IMR-90 (cell line): ENCODE measurements around the gene OSBPL2. TPM values are rescaled to one million over a fixed set of nuclear protein-coding genes. Genes with fewer than 3 reads are reported as not detected.

ENCODE experiments used
- ATAC-seq: fragments of 200-7000 bp; cut with Tn5 transposase; 2 replicates; pipeline ENCODE4 v1.9.1; 2020; ENCODE audit warnings: low read depth, mild to moderate bottlenecking, moderate library complexity
- BruUV-seq: library from RNA; stranded (reverse); fragments of 400-500 nt; replicated peaks from 2 replicates; lab custom pipeline; 2021; lab: Mats Ljungman, UMichigan
- CTCF ChIA-PET: fragments of 300-600 bp; formaldehyde crosslinking; extraction: SDS; loops from one replicate; lab custom pipeline; 2021; ENCODE audit warnings: antibody characterized with exemption; lab: Yijun Ruan, JAX
- POLR2A ChIA-PET: fragments of 300-600 bp; sonication (Branson Sonifier 250); formaldehyde crosslinking; loops from one replicate; lab custom pipeline; 2022; ENCODE audit warnings: antibody characterized with exemption; ENCODE audit not compliant: unreplicated experiment; lab: Charles Lee
- DNase-seq: peaks from one replicate; pipeline ENCODE4 v3.0.0; 2013
- H2AFZ ChIP-seq: replicated peaks from 2 replicates; pipeline ENCODE3; 2013; ENCODE audit warnings: low read length, mild to moderate bottlenecking; ENCODE audit not compliant: poor library complexity
- H2AK5ac ChIP-seq: 2 replicates; pipeline ENCODE4 v1.6.1; 2013; ENCODE audit warnings: low read depth, low read length, inconsistent platforms
- H2AK9ac ChIP-seq: replicated peaks from 2 replicates; pipeline ENCODE3; 2013; ENCODE audit warnings: mild to moderate bottlenecking, low read depth, low read length, moderate library complexity; ENCODE audit not compliant: poor library complexity
- H2BK120ac ChIP-seq: 2 replicates; pipeline ENCODE4 v1.6.1; 2013; ENCODE audit warnings: low read depth, low read length, inconsistent platforms
- H2BK15ac ChIP-seq: 3 replicates; pipeline ENCODE4 v1.6.1; 2013; ENCODE audit warnings: low read depth, low read length, inconsistent platforms
- H2BK20ac ChIP-seq: 2 replicates; pipeline ENCODE4 v1.6.1; 2013; ENCODE audit warnings: low read depth, mild to moderate bottlenecking, inconsistent platforms, low read length, moderate library complexity
- H2BK5ac ChIP-seq: 2 replicates; pipeline ENCODE4 v1.6.1; 2013; ENCODE audit warnings: mild to moderate bottlenecking, low read depth, low read length, inconsistent platforms; ENCODE audit not compliant: poor library complexity, severe bottlenecking
- H3K14ac ChIP-seq: replicated peaks from 2 replicates; pipeline ENCODE4 v1.6.1; 2013; ENCODE audit warnings: low read depth, low read length, inconsistent platforms
- H3K18ac ChIP-seq: 2 replicates; pipeline ENCODE4 v1.6.1; 2013; ENCODE audit warnings: low read depth, low read length, control low read depth
- H3K23ac ChIP-seq: 2 replicates; pipeline ENCODE4 v1.6.1; 2013; ENCODE audit warnings: low read depth, low read length, inconsistent platforms
- H3K27ac ChIP-seq: 2 replicates; pipeline ENCODE4 v1.5.1; 2013; ENCODE audit warnings: mild to moderate bottlenecking, control low read depth, low read length; ENCODE audit not compliant: insufficient read depth
- H3K27me3 ChIP-seq: 2 replicates; pipeline ENCODE4 v1.6.1; 2013; ENCODE audit warnings: low read length; ENCODE audit not compliant: control insufficient read depth, insufficient read depth
- H3K36me3 ChIP-seq: 2 replicates; pipeline ENCODE4 v1.6.1; 2013; ENCODE audit warnings: low read length, mixed read lengths; ENCODE audit not compliant: control insufficient read depth, insufficient read depth
- H3K4ac ChIP-seq: 2 replicates; pipeline ENCODE4 v1.6.1; 2013; ENCODE audit warnings: low read depth, low read length, inconsistent platforms
- H3K4me1 ChIP-seq: 2 replicates; pipeline ENCODE4 v1.6.1; 2013; ENCODE audit warnings: low read length, mixed read lengths; ENCODE audit not compliant: control insufficient read depth, insufficient read depth
- H3K4me2 ChIP-seq: 2 replicates; pipeline ENCODE4 v1.6.1; 2013; ENCODE audit warnings: low read depth, mild to moderate bottlenecking, control low read depth, low read length, moderate library complexity
- H3K4me3 ChIP-seq: 2 replicates; pipeline ENCODE4 v1.5.1; 2013; ENCODE audit warnings: low read depth, mild to moderate bottlenecking, control low read depth, low read length, moderate library complexity; ENCODE audit not compliant: insufficient read depth
- H3K56ac ChIP-seq: 2 replicates; pipeline ENCODE4 v1.6.1; 2013; ENCODE audit warnings: low read length, inconsistent platforms; ENCODE audit not compliant: insufficient read depth; ENCODE audit errors: extremely low read depth
- H3K79me1 ChIP-seq, 2 experiments: 2 replicates each; pipeline ENCODE4 v1.6.1; 2013; ENCODE audit warnings: low read length in 2 of 2, inconsistent platforms in 1 of 2, low read depth in 1 of 2
- H3K9ac ChIP-seq: 2 replicates; pipeline ENCODE4 v1.6.1; 2013; ENCODE audit warnings: low read depth, low read length, control low read depth
- H3K9me1 ChIP-seq: 2 replicates; pipeline ENCODE4 v1.6.1; 2013; ENCODE audit warnings: low read length, inconsistent platforms; ENCODE audit not compliant: insufficient read depth
- H3K9me3 ChIP-seq: 2 replicates; pipeline ENCODE4 v1.6.1; 2013; ENCODE audit warnings: low read length; ENCODE audit not compliant: control insufficient read depth, insufficient read depth
- H4K20me1 ChIP-seq: 2 replicates; pipeline ENCODE4 v1.6.1; 2013; ENCODE audit warnings: low read length, inconsistent platforms; ENCODE audit not compliant: insufficient read depth
- H4K5ac ChIP-seq: 2 replicates; pipeline ENCODE4 v1.6.1; 2013; ENCODE audit warnings: mild to moderate bottlenecking, low read depth, low read length, control low read depth
- H4K8ac ChIP-seq, 2 experiments: 2 replicates each; pipeline ENCODE4 v1.6.1; 2013; ENCODE audit warnings: low read depth in 2 of 2, low read length in 2 of 2, control low read depth in 1 of 2, inconsistent platforms in 1 of 2
- H4K91ac ChIP-seq: 2 replicates; pipeline ENCODE4 v1.6.1; 2013; ENCODE audit warnings: low read depth, low read length, inconsistent platforms; ENCODE audit not compliant: insufficient read depth
- BHLHE40 ChIP-seq: fragments of 150-350 bp; IDR thresholded peaks from 2 replicates; pipeline ENCODE4 v1.6.1; 2016; ENCODE audit warnings: mild to moderate bottlenecking, low read depth, low read length
- CEBPB ChIP-seq: IDR thresholded peaks from 2 replicates; pipeline ENCODE4 v1.6.1; 2012; ENCODE audit warnings: low read depth, low read length, improper control_type of control experiment
- CHD1 ChIP-seq: IDR thresholded peaks from 2 replicates; pipeline ENCODE4 v1.6.1; 2012; ENCODE audit warnings: low read depth, low read length, improper control_type of control experiment
- CTCF ChIP-seq: conservative IDR thresholded peaks from 2 replicates; pipeline ENCODE4 v1.5.1; 2012; ENCODE audit warnings: mild to moderate bottlenecking, low read depth, low read length, improper control_type of control experiment
- ELK1 ChIP-seq: fragments of 150-350 bp; IDR thresholded peaks from 2 replicates; pipeline ENCODE4 v1.6.1; 2016; ENCODE audit warnings: low read depth, mild to moderate bottlenecking, low read length, moderate library complexity, borderline replicate concordance
- FOS ChIP-seq: fragments of 150-350 bp; IDR thresholded peaks from 2 replicates; pipeline ENCODE4 v1.6.1; 2016; ENCODE audit warnings: low read depth, low read length
- MAFK ChIP-seq: IDR thresholded peaks from 2 replicates; pipeline ENCODE4 v1.6.1; 2012; ENCODE audit warnings: low read depth, low read length, improper control_type of control experiment
- MAZ ChIP-seq: IDR thresholded peaks from 2 replicates; pipeline ENCODE4 v1.6.1; 2012; ENCODE audit warnings: low read depth, mild to moderate bottlenecking, low read length, improper control_type of control experiment, moderate library complexity, borderline replicate concordance
- MXI1 ChIP-seq: IDR thresholded peaks from 2 replicates; pipeline ENCODE4 v1.6.1; 2012; ENCODE audit warnings: low read depth, mild to moderate bottlenecking, low read length, moderate library complexity, borderline replicate concordance
- NFE2L2 ChIP-seq: fragments of 150-350 bp; IDR thresholded peaks from 2 replicates; pipeline ENCODE4 v1.6.1; 2016; ENCODE audit warnings: low read depth, mild to moderate bottlenecking, low read length
- POLR2A ChIP-seq: IDR thresholded peaks from 2 replicates; pipeline ENCODE4 v1.6.1; 2012; ENCODE audit warnings: mild to moderate bottlenecking, low read depth, low read length
- RAD21 ChIP-seq: IDR thresholded peaks from 2 replicates; pipeline ENCODE4 v1.6.1; 2012; ENCODE audit warnings: low read length, improper control_type of control experiment
- RCOR1 ChIP-seq: IDR thresholded peaks from 2 replicates; pipeline ENCODE4 v1.6.1; 2012; ENCODE audit warnings: mild to moderate bottlenecking, low read length, improper control_type of control experiment; ENCODE audit not compliant: insufficient replicate concordance
- RFX5 ChIP-seq: IDR thresholded peaks from 2 replicates; pipeline ENCODE4 v1.8.0; 2012; ENCODE audit warnings: low read depth, mild to moderate bottlenecking, low read length, moderate library complexity
- SMC3 ChIP-seq: fragments of 150-350 bp; IDR thresholded peaks from 2 replicates; pipeline ENCODE4 v1.6.1; 2016; ENCODE audit warnings: low read depth, mild to moderate bottlenecking, antibody characterized with exemption, low read length, moderate library complexity
- USF2 ChIP-seq: fragments of 150-350 bp; IDR thresholded peaks from 2 replicates; pipeline ENCODE4 v1.6.1; 2017; ENCODE audit warnings: mild to moderate bottlenecking, antibody characterized with exemption, low read length, low read depth
- WGBS, 2 experiments: methylation state at CpG; one replicate each; pipeline versions ENCODE4 v1.1.5 to v1.1.7; 2013; ENCODE audit warnings: missing lambda C conversion rate in 2 of 2; ENCODE audit not compliant: insufficient read length in 1 of 2; ENCODE audit errors: extremely low coverage in 2 of 2; 5-methylcytosine and 5-hydroxymethylcytosine counted together
- dilution Hi-C: fragments of 300-500 bp; cut with HindIII; formaldehyde crosslinking; loops from one replicate; pipeline ENCODE4 v1.14.3; 2018; ENCODE audit warnings: low sequenced_read_pairs; ENCODE audit not compliant: unreplicated experiment
- in situ Hi-C: fragments of 300-500 bp; cut with MboI; formaldehyde crosslinking; loops from 3 replicates; pipeline ENCODE4 v1.14.3; 2019; ENCODE audit warnings: low sequenced_read_pairs, inconsistent platforms, mixed read lengths
- intact Hi-C: fragments of 100-400 bp; cut with micrococcal nuclease; formaldehyde crosslinking; loops from 2 replicates; pipeline ENCODE4 v1.10.0; 2022
- polyA plus RNA-seq, 3 experiments: library from polyadenylated mRNA; depleted of rRNA; stranded (reverse); fragments of >200 nt; gene quantifications; 2 replicates each; pipeline ENCODE4 v1.2.3, GENCODE V29; 2012; ENCODE audit warnings: low replicate concordance in 1 of 3
- total RNA-seq: library from RNA; depleted of rRNA; stranded (reverse); fragments of >200 nt; gene quantifications from 2 replicates; pipeline ENCODE4 v1.2.3, GENCODE V29; 2012

The OSBPL2 gene
- total and polyA plus RNA-seq, 2 of the 4 experiments (the other 2 are of a cell fraction) = 19.3 to 27.6 TPM

- H3K27me3 ChIP-seq = peaks cover 43% of the 10 kb centered on the region
- H3K9me1 ChIP-seq = no peaks in the 10 kb centered on the region
- POLR2A ChIA-PET = no interaction called here
- no peak overlapping the region for H2BK20ac ChIP-seq
- no peaks in the 10 kb centered on the region for H3K36me3 ChIP-seq
- H2BK5ac ChIP-seq = no peak overlapping the region
- 64% methylated on average over 3 of the region's 6 CpGs; no CpG with 5 or more reads in 1 of the 2 experiments for WGBS, 2 experiments
- H2AK5ac ChIP-seq = no peak overlapping the region
- no peak overlapping the region for H3K4ac ChIP-seq
- in situ Hi-C loops = no loop called here
- H2AK9ac ChIP-seq = no peak overlapping the region
- no peak overlapping the region for H3K27ac ChIP-seq
- no peak overlapping the region for H2AFZ ChIP-seq
- H2BK15ac ChIP-seq = no peak overlapping the region
- H3K18ac ChIP-seq = no peak overlapping the region
- peaks cover 4% of the 10 kb centered on the region; the same call in 1 of the 2 replicates for H4K20me1 ChIP-seq
- H3K4me2 ChIP-seq = no peak overlapping the region
- H2BK120ac ChIP-seq = no peak overlapping the region
- DNase-seq = no peak
- no peak for ATAC-seq
- dilution Hi-C loops = no loop called here
- H3K14ac ChIP-seq = no peak overlapping the region
- no peaks in the 10 kb centered on the region for H3K4me1 ChIP-seq
- intact Hi-C loops = no loop called here
- no peak overlapping the region for H4K8ac ChIP-seq
- no peak overlapping the region for H3K56ac ChIP-seq
- no peak overlapping the region for H3K9ac ChIP-seq
- TF ChIP-seq MAFK (no peak), FOS (no peak), MXI1 (no peak), ELK1 (no peak), CTCF (no peak), RAD21 (no peak), MAZ (no peak), SMC3 (no peak), RCOR1 (no peak), RFX5 (no peak), CHD1 (no peak), CEBPB (no peak), USF2 (no peak), NFE2L2 (no peak), BHLHE40 (no peak), POLR2A (no peak)
- no peak overlapping the region for H3K4me3 ChIP-seq
- BruUV-seq = no TSS peak
- no peak overlapping the region for H4K5ac ChIP-seq
- H4K91ac ChIP-seq = no peak overlapping the region
- H3K23ac ChIP-seq = no peak overlapping the region
- H3K79me1 ChIP-seq = no peaks in the 10 kb centered on the region
- CTCF ChIA-PET = no interaction called here
- H3K9me3 ChIP-seq = peaks cover 4% of the 10 kb centered on the region
Observed at GRCh38 chr20:62231292-62231691, 7.0 kb upstream of the OSBPL2 start.
